Gastrocnemius medialis (tissue), 4 donors: ENCODE data around the gene PODNL1.

Source experiments
- POLR2A ChIP-seq, 2 donors: fragments of 450-650 bp; IDR thresholded peaks; one replicate each; pipeline ENCODE4 v1.6.1; 2017; ENCODE audit warnings: antibody characterized with exemption in 2 of 2, mild to moderate bottlenecking in 2 of 2, moderate library complexity in 2 of 2
- TF ChIP-seq, protein P1 (sequence below), 5 experiments: fragments of 450-650 bp in 3 of 5; fragments of 200-600 bp in 2 of 5; sonication (generic) in 2 of 5; IDR thresholded peaks in 4 of 5; conservative IDR thresholded peaks in 1 of 5; 1 replicate in 4 of 5; 2 replicates in 1 of 5; pipeline ENCODE4 v1.5.1; 2016 to 2019; ENCODE audit warnings: antibody characterized with exemption in 5 of 5, mild to moderate bottlenecking in 3 of 5, moderate library complexity in 3 of 5

DNA sequence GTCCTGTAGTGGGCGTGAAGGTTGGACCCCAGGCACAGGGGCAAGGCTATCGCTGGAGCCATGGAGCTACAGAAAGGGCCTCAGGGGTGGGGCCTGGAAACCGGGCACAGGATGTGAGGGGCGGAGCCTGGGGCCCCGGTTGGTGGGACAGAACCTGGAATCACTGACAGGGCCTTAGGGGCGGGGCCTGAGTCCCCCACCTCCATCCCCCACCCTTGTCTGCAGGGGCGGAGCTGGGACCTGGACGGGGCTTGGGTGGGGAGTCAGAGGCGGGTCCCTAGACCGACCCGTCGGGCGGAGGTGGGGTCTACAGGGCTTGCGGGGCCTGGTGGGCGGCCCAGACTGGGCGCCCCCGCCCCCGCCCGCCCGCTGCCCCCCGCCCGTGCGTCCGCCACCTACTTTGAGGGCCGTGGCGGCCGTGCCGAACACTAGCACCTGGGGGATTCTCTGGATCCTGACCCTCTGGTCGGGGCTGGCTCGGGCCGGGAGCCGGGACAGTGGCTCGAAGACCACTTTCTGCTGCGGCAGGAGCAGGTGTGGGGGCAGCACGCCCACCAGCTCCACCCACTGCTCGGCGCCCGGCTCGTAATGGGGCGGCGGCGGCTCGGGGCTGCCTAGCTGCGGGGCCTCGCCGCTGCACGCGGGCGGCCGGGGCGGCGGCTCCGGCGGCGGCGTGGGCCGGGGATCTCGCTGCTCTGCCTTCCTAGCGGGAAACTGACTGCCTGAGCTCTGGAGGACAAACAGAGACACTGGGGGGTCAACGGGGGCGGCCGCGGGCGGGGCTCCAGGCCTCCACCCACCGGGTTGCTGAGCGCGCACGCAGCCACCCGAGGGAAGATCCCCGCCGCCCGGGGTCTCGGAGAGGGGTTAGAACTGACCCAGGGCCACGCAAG lies 40.4 kb upstream of the PODNL1 start:
- TF ChIP-seq, protein P1, sequence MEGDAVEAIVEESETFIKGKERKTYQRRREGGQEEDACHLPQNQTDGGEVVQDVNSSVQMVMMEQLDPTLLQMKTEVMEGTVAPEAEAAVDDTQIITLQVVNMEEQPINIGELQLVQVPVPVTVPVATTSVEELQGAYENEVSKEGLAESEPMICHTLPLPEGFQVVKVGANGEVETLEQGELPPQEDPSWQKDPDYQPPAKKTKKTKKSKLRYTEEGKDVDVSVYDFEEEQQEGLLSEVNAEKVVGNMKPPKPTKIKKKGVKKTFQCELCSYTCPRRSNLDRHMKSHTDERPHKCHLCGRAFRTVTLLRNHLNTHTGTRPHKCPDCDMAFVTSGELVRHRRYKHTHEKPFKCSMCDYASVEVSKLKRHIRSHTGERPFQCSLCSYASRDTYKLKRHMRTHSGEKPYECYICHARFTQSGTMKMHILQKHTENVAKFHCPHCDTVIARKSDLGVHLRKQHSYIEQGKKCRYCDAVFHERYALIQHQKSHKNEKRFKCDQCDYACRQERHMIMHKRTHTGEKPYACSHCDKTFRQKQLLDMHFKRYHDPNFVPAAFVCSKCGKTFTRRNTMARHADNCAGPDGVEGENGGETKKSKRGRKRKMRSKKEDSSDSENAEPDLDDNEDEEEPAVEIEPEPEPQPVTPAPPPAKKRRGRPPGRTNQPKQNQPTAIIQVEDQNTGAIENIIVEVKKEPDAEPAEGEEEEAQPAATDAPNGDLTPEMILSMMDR (IDR thresholded peaks at IDR 0.05 in 4 of 5, conservative IDR thresholded peaks at IDR 0.05 in 1 of 5), result no peak
- TF ChIP-seq POLR2A (IDR thresholded peaks at IDR 0.05), result no peak
